ENCODE results near the gene ABRACL. TPM values are rescaled to one million over a fixed set of nuclear protein-coding genes. Genes with fewer than 3 reads are reported as not detected.
A peak's percentile ranks its signal among the peaks of the same experiment; 100 is the strongest.
"Not testable (repeated sequence)": the region's sequence is repeated elsewhere in the genome, so short reads cannot be mapped to it uniquely, and the experiment has no call there.

The ABRACL gene
- total RNA-seq, 1 experiment from 2014 or later: 133 TPM

DNA sequence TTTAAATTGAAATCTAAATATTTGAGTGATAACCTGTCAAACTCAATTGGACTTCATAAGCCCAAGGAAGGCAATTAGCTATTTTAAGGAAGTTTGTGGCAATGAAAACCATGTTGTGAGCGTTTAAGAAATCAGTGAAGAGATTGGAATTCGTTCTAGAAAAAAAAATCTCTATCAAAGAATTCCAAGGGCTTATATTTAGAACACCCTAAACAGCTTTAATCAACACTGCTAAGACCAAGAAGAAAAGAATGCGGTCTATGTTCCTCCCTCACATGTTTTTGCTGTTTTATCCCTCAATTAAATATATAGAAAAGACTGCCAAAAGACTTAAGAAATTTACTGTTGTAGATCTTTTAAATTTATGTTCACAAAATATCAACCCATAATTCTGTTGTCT lies 16.6 kb upstream of the ABRACL start:
- DNase-seq (ENCODE audit: low spot score): no peak

DNA sequence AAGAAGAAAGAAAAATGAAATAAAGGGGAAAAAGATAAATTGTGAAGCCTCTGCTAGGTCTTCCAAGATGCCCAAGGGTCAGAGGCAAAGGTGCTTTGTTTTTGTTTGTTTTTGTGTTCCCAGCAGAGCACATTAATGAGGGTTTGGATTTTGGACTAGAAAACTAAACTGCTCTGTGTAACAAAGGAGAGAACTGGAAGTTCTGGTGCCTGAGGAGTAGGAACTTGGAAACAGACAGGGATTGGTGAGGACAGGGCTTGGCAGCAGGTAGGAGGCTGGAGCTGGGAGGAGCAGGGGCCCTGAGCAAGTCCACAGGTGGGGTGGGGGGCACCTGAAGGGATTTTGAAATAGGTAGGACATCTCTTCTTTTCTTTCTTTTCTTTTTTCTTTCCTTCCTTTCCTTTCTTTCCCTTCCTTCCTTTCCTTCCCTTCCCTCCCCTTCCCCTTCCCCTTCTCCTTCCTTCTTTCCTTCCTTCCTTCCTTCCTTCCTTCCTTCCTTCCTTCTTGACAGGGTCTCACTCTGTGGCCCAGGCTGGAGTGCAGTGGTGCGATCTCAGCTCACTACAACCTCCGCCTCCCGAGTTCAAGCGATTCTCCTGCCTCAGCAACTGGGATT lies 15.3 kb upstream of the ABRACL start:
- DNase-seq (ENCODE audit: low spot score): no peak

DNA sequence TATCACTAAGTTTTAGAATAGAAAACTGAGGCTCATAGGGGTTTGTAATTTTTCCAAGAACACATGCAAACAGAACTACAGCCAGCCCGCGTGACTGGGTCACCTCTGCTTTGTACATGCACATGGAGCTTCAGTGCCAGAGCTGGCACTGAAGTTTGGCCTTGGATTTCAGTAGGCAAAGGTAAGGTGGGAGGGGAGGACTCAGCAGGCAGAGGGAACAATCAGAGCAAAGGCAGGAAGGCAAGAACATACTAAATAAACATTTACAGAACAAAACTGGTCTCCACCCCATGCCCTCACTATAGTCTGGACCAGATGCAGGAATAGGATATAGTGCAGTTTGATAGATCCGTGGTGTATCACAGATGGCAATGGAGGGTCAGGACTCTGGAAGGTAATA lies 13.6 kb upstream of the ABRACL start:
- DNase-seq (ENCODE audit: low spot score): no peak

DNA sequence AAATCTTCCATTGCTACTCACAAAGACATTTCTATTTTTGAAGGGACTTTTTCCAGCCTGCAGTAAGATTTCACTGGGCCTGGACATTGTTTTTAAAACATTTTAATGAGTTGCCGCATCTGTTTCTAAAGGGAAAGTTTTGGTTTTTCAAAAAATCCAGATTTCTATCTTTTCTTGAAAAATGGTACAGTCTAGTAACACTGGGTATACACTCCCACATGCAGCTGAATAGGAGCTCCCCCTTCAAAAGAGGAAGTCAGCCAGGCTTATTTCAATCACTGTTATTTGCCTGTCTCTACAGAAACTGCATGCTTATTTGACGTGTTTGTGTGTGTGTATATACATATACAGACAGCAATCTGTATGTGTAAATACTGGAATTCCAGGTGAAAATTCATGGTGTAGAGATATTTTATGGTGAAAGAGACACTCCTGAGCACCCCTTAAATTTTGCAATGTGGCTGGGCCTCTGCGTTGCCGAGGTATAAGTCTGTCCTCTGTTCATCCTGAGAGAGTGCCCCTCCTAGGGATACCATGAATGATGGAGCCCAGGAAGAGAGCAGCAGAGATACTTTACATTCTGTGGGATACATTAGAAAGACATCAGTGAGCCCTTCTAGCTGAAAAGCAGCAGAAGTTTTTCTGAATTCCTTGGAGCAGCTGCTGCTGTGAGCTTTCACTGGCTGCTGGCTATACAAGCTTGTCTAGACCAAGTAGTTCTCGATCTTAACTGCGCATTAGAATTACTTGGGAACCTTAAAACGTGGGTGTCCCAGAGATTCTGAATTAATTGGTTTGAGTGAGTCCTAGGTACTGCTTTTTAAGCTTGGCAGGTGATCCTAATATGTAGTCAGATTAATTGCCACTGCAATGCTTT lies 12.0 kb upstream of the ABRACL start:
- DNase-seq (ENCODE audit: low spot score): no peak

GRCh38 chr6:139017227-139017626 lies 11.3 kb upstream of the ABRACL start:
- DNase-seq (ENCODE audit: low spot score): no peak

GRCh38 chr6:139019722-139020121 lies 8.8 kb upstream of the ABRACL start:
- DNase-seq (ENCODE audit: low spot score): no peak

GRCh38 chr6:139020689-139021088 lies 7.9 kb upstream of the ABRACL start:
- no peak for DNase-seq (ENCODE audit: low spot score)

DNA sequence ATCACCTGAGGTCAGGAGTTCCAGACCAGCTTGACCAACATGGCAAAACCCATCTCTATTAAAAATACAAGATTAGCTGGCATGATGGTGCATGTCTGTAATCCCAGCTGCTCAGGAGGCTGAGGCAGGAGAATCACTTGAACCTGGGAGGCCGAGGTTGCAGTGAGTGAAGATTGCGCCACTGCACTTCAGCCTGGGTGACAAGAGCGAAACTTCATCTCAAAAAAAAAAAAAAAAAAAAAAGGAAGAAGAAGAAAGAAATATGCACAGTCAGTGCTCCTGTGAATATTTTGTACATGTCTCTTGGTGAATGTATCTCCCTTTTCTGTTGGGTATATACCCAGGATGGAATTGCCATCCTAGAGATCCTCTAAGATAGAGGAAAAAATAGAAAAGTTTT lies 3.1 kb upstream of the ABRACL start:
- not testable (repeated sequence) for DNase-seq (ENCODE audit: low spot score)

GRCh38 chr6:139027620-139028182 lies 844 bp upstream of the ABRACL start:
- DNase-seq (ENCODE audit: low spot score): peak; percentile 59

GRCh38 chr6:139028215-139028657 lies 309 bp upstream of the ABRACL start:
- no peak for DNase-seq (ENCODE audit: low spot score)

GRCh38 chr6:139029470-139030227 lies 1.1 kb downstream of the ABRACL start:
- peak; percentile 24 for DNase-seq (ENCODE audit: low spot score)

DNA sequence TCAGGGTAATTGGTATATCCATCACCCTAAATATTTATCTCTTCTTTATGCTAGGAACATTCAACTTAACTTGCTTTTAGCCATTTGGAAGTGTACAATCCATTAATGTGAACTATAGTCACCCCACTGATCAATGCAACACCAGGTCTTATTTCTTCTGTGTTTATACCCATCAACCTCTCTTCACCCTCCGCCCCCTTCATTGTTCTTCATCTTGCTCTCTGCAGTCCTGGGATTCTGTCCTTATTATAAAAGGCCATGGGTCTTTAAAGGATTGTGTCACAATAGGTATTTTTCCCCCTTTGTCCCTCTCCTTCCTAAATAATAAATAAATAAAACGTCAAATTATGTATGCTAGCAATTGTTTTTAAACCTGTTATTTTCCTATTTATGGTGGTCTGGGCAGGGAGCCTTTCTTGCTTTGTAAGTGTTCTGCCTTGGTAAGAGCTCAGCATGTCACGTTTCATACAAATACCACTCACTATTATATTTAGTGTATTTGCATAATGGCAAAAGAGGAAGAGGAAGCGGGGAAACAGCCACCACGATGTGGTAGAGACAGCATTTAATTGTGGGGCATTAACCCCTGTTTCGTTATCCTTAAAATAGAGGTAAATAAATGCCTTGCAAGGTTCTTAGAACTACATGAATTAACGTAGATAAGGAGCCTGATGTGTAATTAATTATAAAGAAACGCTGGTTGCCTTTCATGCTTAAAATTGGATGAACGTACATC lies 1.9 kb downstream of the ABRACL start:
- DNase-seq (ENCODE audit: low spot score): no peak

DNA sequence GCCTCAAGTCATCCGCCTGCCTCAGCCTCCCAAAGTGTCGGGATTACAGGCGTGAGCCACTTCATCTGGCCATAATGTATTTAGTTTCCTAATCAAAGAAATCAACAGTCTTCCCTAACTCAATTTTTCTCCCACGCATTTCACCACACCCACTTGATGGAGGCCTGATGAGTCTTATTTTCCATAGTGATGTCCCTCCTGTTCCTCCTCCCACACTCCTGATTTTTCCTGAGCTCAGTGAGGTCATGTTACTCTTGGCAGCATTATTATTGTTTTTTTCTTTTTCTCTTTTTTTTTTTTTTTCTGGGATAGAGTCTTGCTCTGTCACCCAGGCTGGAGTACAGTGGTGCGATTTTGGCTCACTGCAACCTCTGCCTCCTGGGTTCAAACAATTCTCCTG lies 8.9 kb downstream of the ABRACL start:
- peak; percentile 9 for DNase-seq (ENCODE audit: low spot score)

DNA sequence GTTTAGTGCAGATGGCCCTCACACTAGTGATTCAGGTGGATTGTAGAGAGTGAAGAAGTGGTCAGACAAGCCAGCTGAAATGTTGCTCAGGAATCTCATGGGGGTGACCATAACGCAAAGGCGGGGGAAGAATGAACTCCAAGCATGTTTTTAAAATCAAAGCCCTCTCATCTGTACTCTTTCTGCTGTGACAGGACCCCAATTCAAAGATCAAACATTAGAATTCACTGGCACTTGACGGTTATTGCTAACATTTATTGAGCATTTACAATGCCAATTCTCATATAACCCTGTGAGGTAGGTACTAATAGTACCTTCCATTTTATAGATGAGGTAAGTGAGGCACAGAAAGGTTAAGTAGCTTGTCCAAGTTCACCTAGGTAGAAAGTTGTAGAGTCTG lies 15.7 kb downstream of the ABRACL start:
- DNase-seq (ENCODE audit: low spot score): no peak

DNA sequence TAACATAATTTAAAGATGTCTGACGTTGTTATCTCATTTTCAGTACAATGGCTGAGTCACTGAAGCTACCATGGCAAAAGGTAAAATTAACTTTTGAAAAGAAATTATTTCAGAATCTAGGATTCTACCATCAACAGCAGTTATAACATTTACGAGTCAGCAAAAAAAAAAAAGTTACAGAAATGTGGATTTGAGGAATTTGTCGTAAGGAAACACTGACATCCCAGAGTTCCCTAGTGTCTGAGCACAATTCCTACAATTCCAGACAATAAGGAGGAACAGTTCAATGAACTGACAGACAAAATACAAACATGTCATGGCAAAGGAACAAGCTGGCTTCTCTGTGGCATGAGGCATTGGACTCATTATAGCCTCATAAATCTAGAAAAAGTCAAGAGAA lies 19.1 kb downstream of the ABRACL start:
- DNase-seq (ENCODE audit: low spot score): no peak

- DNase-seq (ENCODE audit: low spot score): not testable (repeated sequence)
Observed at GRCh38 chr6:139048912-139049311, 20.4 kb downstream of the ABRACL start.

DNA sequence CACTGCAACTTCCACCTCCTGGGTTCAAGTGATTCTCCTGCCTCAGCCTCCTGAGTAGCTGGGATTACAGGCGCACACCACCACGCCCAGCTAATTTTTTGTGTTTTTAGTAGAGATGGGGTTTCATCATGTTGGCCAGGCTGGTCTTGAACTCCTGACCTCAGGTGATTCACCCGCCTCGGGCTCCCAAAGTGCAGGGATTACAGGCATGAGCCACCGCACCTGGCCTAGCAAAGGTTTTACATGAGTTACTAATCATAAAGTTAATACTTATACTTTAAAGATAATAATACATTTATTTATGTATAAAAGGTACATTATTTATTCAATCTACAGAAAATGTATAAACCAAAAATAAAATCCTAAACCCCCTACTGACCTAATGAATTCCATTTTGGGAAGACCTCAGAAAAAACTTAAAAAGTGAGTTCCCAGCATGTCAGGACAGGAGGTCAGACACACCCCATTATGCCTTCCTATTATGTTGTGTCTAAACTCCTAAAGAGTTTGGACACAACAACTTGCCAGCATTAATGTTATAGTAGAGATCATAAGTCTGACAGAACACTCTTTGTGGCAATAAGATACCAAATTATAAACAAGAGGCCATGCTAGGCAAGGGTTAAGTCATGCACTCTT lies 21.7 kb downstream of the ABRACL start:
- not testable (repeated sequence) for DNase-seq (ENCODE audit: low spot score)

DNA sequence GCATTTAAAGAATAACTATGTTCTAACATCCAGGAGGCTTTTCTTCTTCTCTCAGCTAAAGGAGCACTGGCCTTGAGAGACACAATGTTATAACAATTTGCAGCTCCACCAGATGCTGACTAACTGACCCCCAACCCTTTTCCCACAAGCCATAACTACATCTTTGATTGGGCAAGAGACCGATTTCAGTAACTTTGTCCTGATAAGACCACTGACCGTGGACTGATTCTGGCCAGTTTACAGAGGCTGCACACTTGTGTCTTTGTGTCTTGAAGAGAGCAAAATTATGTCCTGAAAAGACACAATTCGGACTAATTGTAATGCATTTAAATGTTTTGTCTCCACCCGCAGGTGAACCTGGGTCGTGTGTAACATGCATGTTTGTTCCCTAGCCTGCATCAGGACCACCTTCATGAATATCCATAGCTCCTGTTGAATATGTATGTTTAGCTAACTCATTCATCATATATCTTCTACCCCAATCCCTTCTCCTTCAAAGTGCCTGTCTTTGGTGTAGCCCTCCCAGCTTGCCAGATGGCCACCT lies 22.3 kb downstream of the ABRACL start:
- DNase-seq (ENCODE audit: low spot score): no peak

- no peak for DNase-seq (ENCODE audit: low spot score)
Observed at GRCh38 chr6:139051396-139052060, 23.0 kb downstream of the ABRACL start.

DNA sequence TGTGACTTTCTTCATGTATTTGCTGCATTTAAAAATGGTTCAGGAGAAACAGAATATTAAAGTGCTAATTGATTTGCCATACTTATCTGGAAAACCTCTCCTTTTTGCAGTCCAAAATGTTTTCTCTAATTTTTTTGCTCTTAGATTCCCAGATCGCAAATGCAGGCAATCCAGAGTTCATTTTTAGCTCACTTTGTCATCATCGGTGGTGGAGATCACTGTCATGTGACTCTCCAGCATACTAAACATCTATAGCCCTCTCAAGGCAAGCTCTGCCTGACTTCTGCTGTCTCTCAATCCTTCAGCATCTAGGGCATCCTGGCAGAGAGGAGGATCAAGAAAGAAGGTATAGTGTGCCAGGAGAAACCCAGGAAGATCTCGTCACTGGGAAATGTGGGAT lies 24.8 kb downstream of the ABRACL start:
- no peak for DNase-seq (ENCODE audit: low spot score)

All from A172 (cell line).